Suprapubic skin (tissue), 3 donors: ENCODE results near the gene NKD2.

ENCODE experiments used
- EP300 ChIP-seq: sonication (generic); formaldehyde crosslinking; IDR thresholded peaks from one replicate; pipeline ENCODE4 v1.6.1; 2017; ENCODE audit warnings: antibody characterized with exemption
- TF ChIP-seq, protein P1 (sequence below), 2 donors: fragments of 200-600 bp in 1 of 2; fragments of 450-650 bp in 1 of 2; sonication (generic) in 1 of 2; IDR thresholded peaks; one replicate each; pipeline ENCODE4 v1.5.1; 2016 to 2019; ENCODE audit warnings: antibody characterized with exemption in 2 of 2, mild to moderate bottlenecking in 1 of 2, moderate library complexity in 1 of 2

DNA sequence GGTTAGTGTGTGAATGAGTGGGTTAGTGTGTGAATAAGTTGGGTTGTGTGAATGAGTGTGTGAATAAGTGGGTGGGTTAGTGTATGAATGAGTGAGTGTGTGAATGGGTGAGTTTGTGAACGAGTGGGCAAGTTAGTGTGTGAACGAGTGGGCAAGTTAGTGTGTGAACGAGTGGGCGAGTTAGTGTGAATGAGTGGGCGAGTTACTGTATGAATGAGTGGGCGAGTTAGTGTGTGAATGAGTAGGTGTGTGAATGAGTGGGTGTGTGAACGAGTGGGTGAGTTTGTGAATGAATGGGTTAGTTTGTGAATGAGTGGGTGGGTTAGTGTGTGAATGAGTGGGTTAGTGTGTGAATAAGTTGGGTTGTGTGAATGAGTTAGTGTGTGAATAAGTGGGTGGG, 34.7 kb downstream of the NKD2 start:
- TF ChIP-seq, protein P1, sequence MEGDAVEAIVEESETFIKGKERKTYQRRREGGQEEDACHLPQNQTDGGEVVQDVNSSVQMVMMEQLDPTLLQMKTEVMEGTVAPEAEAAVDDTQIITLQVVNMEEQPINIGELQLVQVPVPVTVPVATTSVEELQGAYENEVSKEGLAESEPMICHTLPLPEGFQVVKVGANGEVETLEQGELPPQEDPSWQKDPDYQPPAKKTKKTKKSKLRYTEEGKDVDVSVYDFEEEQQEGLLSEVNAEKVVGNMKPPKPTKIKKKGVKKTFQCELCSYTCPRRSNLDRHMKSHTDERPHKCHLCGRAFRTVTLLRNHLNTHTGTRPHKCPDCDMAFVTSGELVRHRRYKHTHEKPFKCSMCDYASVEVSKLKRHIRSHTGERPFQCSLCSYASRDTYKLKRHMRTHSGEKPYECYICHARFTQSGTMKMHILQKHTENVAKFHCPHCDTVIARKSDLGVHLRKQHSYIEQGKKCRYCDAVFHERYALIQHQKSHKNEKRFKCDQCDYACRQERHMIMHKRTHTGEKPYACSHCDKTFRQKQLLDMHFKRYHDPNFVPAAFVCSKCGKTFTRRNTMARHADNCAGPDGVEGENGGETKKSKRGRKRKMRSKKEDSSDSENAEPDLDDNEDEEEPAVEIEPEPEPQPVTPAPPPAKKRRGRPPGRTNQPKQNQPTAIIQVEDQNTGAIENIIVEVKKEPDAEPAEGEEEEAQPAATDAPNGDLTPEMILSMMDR (IDR thresholded peaks at IDR 0.05): no peak
- no peak for TF ChIP-seq EP300
